ENCODE data around the gene SCAND1.
"Not testable (repeated sequence)": the region's sequence is repeated elsewhere in the genome, so short reads cannot be mapped to it uniquely, and the experiment has no call there.

Gene SCAND1

DNA sequence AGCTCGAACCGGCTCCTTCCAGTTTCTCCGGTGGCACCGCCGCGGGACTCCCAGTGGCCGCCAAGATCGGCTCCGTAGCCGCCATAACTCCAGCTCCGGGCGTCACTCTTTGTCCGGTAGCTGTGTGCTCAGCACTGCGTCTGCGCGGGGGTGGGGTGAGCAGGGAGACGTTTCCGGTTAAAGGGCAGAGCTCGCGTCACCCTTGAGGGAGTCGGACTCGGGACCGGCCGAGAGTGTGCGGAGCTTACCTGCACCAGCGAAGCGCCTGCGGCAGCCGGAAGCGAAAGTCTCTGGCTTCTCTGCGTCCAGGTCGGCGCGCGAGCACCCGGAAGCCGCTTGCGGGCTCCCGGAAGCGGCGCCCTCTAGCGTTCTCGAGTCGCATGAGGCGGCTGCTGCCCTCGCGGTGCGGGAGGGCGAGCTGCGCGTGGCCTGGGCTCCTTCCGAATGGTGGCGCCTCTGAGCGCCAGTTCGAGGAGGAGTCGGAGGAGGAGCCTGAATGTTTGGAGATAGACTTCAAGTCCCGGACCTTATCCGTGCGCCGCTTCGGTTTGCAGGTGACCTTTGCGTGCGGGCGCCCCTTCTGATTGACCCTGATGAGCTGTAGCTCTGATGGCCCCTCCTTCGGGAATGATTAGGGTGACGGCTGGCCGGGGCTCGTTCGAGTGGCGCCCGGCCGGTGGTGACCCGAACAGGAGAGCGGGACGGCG is at the start of gene SCAND1:
Gene SCAND1, minus strand, starts transcription at position 303 of the 707 bp plus-strand sequence. Its CDS starts 218 bp downstream, at position 85.
- DNase-seq (ENCODE audit: low spot score), result peak; percentile 97

DNA sequence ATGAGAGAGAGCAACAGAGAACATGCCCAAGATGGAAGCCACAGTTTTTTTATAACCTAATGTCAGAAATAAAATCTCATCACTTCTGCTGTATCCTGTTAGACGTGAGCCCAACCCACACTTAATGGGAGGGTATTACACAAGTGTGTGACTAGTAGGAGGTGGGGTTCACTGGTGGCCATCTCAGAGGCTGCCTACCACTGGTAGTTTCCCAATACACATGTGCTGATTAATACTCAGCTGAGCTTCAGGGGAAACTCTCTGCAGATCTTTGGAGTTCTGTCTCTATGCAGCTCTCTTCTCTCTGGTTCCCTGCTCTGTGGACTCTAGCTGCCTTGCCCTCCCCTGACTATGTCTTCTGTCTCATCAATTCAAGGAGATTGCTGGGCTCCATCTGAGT is 49.7 kb upstream of the SCAND1 start:
- no peak for DNase-seq (ENCODE audit: low spot score)

- no peak for DNase-seq (ENCODE audit: low spot score)
Observed at GRCh38 chr20:36002855-36003254, 48.6 kb upstream of the SCAND1 start.

DNA sequence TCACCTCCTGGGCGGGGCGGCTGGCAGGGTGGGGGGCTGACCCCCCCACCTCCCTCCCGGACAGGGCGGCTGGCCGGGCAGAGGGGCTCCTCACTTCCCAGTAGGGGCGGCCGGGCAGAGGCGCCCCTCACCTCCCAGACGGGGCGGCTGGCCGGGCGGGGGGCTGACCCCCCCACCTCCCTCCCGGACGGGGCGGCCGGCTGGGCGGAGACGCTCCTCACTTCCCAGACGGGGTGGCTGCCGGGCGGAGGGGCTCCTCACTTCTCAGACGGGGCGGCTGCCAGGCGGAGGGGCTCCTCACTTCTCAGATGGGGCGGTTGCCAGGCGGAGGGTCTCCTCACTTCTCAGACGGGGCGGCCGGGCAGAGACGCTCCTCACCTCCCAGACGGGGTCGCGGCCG is 47.0 kb upstream of the SCAND1 start:
- not testable (repeated sequence) for DNase-seq (ENCODE audit: low spot score)

- not testable (repeated sequence) for DNase-seq (ENCODE audit: low spot score)
Observed at GRCh38 chr20:35996492-35996891, 42.2 kb upstream of the SCAND1 start.

GRCh38 chr20:35994994-35995453 is 40.7 kb upstream of the SCAND1 start:
- peak; percentile 74 for DNase-seq (ENCODE audit: low spot score)

DNA sequence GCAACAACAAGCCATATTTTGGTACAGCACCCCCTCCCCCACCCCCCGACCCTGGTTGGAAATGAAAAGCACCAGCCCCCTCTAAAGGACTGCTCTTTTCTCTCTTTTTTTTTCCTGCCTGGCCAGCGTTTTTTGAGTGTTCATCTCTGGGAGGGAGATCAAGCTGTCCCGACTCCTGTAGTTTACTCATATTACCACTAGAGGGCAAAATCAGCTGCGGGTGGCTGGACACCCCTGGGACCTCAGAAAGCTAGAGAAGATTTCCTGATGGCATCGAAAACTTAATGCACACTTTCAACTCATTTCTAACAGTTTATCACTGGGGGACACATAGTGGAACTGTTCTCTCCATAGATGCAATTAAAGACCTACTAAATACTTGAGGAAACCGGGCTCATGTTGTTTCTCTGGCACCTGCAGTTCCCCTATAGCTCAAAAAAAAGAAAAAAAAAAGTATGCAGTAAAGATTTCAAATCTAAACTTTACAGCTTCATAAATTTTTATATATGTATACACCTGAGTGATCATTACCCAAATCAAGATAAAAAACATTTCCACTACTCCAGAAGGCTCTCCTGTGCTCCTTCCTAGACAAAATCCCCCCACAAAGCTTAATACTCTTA is 38.5 kb upstream of the SCAND1 start:
- peak; percentile 66 for DNase-seq (ENCODE audit: low spot score)

DNA sequence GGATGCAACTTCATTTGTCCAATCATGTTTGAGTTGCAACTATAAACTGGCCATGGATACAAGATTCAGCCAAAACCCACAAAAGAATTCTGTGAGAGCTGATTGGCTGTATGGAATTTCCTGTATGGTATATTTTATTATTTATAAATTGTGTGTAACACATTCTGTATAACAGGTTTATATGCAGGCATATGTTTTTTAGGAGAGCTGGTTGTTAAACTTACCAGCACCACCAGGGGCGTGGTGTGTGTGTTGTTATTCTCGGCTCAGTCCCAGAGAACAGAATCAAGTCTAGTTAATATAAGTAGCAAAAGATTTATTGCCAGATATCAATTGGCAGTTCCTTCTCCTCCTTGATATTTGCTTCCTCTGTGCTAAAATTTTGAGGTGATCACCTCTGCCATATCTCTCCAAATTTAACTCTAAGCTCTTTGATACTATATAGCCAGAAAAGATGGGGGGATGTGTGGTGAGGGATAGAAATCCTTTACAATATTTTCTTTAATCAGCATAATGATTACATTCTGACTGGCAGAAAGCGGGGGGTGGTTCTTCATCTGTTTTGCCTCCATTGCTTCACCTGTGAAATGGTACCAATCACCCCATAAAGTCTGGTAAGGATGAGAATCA is 37.0 kb upstream of the SCAND1 start:
- DNase-seq (ENCODE audit: low spot score), result no peak

- no peak for DNase-seq (ENCODE audit: low spot score)
Observed at GRCh38 chr20:35988910-35989463, 34.7 kb upstream of the SCAND1 start.

DNA sequence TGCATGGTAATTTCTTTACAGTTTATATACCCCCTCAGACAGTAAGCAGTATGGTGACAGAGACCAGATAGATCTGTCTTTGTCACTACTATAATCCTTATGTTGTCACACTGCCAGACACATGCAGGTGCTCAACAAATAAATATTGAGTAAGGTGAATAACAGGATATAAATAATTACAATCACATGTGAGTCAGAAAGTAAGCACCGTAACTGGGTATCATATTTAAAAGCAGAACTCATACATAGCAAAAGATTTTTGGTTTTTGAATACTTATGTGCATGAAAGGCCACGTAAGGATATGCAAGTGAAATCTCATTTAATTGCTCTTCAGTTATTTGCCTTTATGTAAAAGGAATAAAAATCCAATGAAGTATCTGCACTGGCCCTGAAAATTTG is 31.5 kb upstream of the SCAND1 start:
- DNase-seq (ENCODE audit: low spot score), result no peak

DNA sequence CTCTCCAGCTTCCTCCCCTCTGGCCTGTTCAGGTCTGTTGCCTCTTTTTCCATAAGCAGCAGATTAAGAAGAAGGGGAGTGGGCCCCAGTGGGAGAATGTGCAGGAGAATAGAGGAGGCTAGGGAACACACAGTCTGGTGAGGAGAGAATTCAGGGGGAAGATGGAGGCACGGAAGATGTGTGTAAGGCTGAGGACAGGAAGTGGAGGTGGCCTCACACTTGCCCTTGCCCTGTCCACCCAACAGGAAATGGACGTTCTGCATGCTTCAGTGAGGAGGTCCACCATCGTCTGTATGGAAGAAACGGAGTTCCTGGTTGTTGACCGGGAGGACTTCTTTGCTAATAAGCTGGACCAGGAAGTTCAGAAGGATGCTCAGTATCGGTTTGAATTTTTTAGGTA is 30.1 kb upstream of the SCAND1 start:
- no peak for DNase-seq (ENCODE audit: low spot score)

- no peak for DNase-seq (ENCODE audit: low spot score)
Observed at GRCh38 chr20:35981969-35982368, 27.7 kb upstream of the SCAND1 start.

DNA sequence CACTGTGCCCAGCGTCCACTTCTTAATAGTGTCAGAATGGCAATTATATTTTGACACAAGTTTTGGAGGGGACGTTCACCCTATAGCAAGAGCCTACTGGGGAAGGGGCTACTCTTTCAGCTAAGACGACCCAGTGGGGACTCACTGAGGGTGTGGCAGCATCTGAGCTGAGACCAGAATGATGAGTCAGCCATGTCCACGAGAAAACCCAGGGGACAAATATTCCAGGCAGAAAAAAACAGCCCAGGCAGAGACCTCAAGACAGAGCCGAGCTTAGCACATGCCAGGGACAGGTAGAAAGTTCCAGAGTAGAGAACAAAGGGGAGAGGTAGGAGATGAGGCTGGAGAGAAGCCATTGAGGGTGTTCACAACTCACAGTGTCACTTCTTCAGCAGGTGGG is 25.2 kb upstream of the SCAND1 start:
- DNase-seq (ENCODE audit: low spot score), result no peak

DNA sequence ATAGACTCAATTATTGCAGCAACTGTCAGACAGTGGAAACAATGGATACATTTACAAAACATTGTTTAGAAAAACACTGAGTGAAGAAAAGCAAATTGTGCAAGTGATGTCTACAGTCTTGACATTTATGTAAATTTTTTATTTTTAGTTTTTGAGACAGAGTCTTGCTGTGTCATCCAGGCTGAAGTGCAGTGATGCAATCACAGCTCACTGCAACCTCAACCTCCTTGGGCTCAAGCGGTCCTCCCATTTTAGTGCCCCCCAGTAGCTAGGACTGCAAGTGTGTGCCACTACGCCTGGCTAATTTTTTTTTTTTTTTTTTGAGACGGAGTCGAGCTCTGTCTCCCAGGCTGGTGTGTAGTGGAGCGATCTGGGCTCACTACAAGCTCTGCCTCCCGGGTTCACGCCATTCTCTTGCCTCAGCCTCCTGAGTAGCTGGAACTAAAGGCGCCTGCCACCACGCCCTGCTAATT is 23.8 kb upstream of the SCAND1 start:
- peak; percentile 20 for DNase-seq (ENCODE audit: low spot score)

GRCh38 chr20:35975576-35976373 is 21.5 kb upstream of the SCAND1 start:
- no peak for DNase-seq (ENCODE audit: low spot score)

- no peak for DNase-seq (ENCODE audit: low spot score)
Observed at GRCh38 chr20:35974256-35974655, 20.0 kb upstream of the SCAND1 start.

GRCh38 chr20:35972462-35972861 is 18.2 kb upstream of the SCAND1 start:
- no peak for DNase-seq (ENCODE audit: low spot score)

DNA sequence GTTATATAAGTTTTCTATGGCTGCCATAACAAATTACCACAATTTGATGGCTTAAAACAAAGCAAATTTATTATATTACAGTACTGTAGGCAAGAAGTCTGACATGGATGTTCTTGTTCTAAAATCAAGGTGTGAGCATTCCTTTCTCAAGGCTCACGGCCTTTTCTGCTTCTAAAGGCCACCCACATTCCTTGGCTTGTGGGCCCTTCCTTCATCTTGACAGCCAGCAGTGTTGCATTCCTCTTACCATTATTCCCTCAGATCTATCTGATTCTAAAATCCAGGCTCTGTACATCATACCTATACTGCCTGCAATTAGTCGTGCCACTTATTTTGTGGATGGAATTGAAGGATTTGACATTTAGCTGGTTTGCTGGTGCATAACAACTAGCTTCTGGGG is 17.7 kb upstream of the SCAND1 start:
- DNase-seq (ENCODE audit: low spot score), result no peak

DNA sequence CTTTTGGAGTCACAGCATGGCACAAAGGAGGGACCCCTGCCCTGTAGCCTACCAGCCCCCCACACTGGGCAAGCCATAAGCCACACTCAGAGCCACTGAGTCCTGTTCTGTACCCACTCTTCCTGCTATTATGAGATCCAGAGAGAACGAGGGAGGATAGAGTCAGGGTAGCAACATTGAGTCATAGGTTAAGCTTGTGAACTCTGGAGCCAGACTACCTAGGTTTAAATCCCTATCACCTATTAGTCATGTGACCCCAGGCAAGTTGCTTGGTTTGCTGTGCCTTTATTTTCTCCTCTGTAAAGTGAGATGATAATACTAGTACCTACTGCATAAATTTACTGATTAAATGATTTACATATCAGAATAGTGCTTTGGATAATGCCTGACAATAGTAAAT is 14.6 kb upstream of the SCAND1 start:
- no peak for DNase-seq (ENCODE audit: low spot score)

GRCh38 chr20:35967979-35968640 is 13.8 kb upstream of the SCAND1 start, which contains the start of gene CNBD2:
Gene CNBD2, plus strand, starts transcription at chr20:35968590. Its CDS starts 173 bp downstream, at chr20:35968763.
- no peak for DNase-seq (ENCODE audit: low spot score)

GRCh38 chr20:35963878-35964277 is 9.6 kb upstream of the SCAND1 start:
- no peak for DNase-seq (ENCODE audit: low spot score)
